Keratinocyte (primary cell): Measurements from ENCODE around the gene EBF3. TPM values are rescaled to one million over a fixed set of nuclear protein-coding genes. Genes with fewer than 3 reads are reported as not detected.

Experiments used
- DNase-seq: peaks from one replicate; pipeline ENCODE4 v3.0.0-alpha.2; 2011; ENCODE audit warnings: low read depth, missing footprints, low spot score
- FAIRE-seq: peaks from 2 replicates; lab custom pipeline; 2011; peaks lifted over from hg19 to GRCh38; lab: Jason Lieb, UNC
- H2AFZ ChIP-seq: 2 replicates; pipeline ENCODE4 v1.6.0; 2012; ENCODE audit warnings: low read length, control low read depth, inconsistent platforms; ENCODE audit not compliant: control insufficient read depth
- H3K27ac ChIP-seq: 2 replicates; pipeline ENCODE4 v1.5.1; 2011; ENCODE audit warnings: low read length; ENCODE audit not compliant: control insufficient read depth, insufficient read depth
- H3K27me3 ChIP-seq: 3 replicates; pipeline ENCODE4 v1.6.0; 2011; ENCODE audit warnings: low read length; ENCODE audit not compliant: control insufficient read depth, insufficient read depth; ENCODE audit errors: extremely low read depth
- H3K36me3 ChIP-seq, 2 experiments: 2 replicates in 1 of 2; 3 replicates in 1 of 2; pipeline ENCODE4 v1.5.1; 2011; ENCODE audit warnings: low read length in 2 of 2, mild to moderate bottlenecking in 1 of 2; ENCODE audit not compliant: control insufficient read depth in 2 of 2, insufficient read depth in 2 of 2; ENCODE audit errors: extremely low read depth in 1 of 2
- H3K4me1 ChIP-seq: 3 replicates; pipeline ENCODE4 v1.5.1; 2011; ENCODE audit warnings: low read length; ENCODE audit not compliant: control insufficient read depth, insufficient read depth; ENCODE audit errors: extremely low read depth
- H3K4me2 ChIP-seq: 3 replicates; pipeline ENCODE4 v1.6.0; 2011; ENCODE audit warnings: low read depth, low read length; ENCODE audit not compliant: control insufficient read depth, insufficient read depth; ENCODE audit errors: extremely low read depth
- H3K4me3 ChIP-seq, 3 experiments: fragments of 200-600 bp in 1 of 3; sonication (generic) in 1 of 3; 2 replicates in 2 of 3; 3 replicates in 1 of 3; pipeline ENCODE4 v1.5.1; 2011 to 2016; ENCODE audit warnings: low read length in 3 of 3, mild to moderate bottlenecking in 3 of 3, control low read depth in 2 of 3, inconsistent platforms in 1 of 3, low read depth in 1 of 3, mixed read lengths in 1 of 3, mixed run types in 1 of 3, moderate library complexity in 1 of 3; ENCODE audit not compliant: control insufficient read depth in 2 of 3, insufficient read depth in 2 of 3; ENCODE audit errors: extremely low read depth in 1 of 3
- H3K79me2 ChIP-seq: 2 replicates; pipeline ENCODE4 v1.6.0; 2012; ENCODE audit warnings: low read length; ENCODE audit not compliant: control insufficient read depth, insufficient read depth
- H3K9ac ChIP-seq: 3 replicates; pipeline ENCODE4 v1.6.0; 2011; ENCODE audit warnings: low read length; ENCODE audit not compliant: control insufficient read depth, insufficient read depth; ENCODE audit errors: extremely low read depth
- H3K9me1 ChIP-seq: 3 replicates; pipeline ENCODE4 v1.6.0; 2011; ENCODE audit warnings: low read length; ENCODE audit not compliant: control insufficient read depth, insufficient read depth; ENCODE audit errors: extremely low read depth
- H3K9me3 ChIP-seq: 2 replicates; pipeline ENCODE4 v1.5.1; 2012; ENCODE audit warnings: low read depth, low read length; ENCODE audit not compliant: control insufficient read depth
- H4K20me1 ChIP-seq: 3 replicates; pipeline ENCODE4 v1.6.0; 2011; ENCODE audit warnings: low read length; ENCODE audit not compliant: control insufficient read depth, insufficient read depth; ENCODE audit errors: extremely low read depth
- CTCF ChIP-seq, 3 experiments: IDR thresholded peaks in 1 of 3; conservative IDR thresholded peaks in 1 of 3; optimal IDR thresholded peaks in 1 of 3; 2 replicates in 2 of 3; 3 replicates in 1 of 3; pipeline versions ENCODE3 to v1.5.1; 2011; ENCODE audit warnings: low read length in 3 of 3, mild to moderate bottlenecking in 3 of 3, moderate library complexity in 2 of 3, control low read depth in 1 of 3, inconsistent platforms in 1 of 3; ENCODE audit not compliant: insufficient read depth in 2 of 3; ENCODE audit errors: extremely low read depth in 1 of 3
- EZH2 ChIP-seq: IDR thresholded peaks from one replicate; pipeline ENCODE4 v1.6.1; 2012; ENCODE audit warnings: inconsistent platforms, mild to moderate bottlenecking, low read length, moderate library complexity
- dilution Hi-C: fragments of 300-500 bp; cut with MboI; formaldehyde crosslinking; loops from one replicate; pipeline ENCODE4 v1.7.0; 2020; ENCODE audit warnings: low sequenced_read_pairs; ENCODE audit not compliant: extremely low pct_ligation_motif_present
- polyA plus RNA-seq, 5 experiments: library from polyadenylated mRNA; depleted of rRNA in 3 of 5; stranded (reverse) in 3 of 5; stranded (forward) in 1 of 5; unstranded in 1 of 5; fragments of >200 nt; gene quantifications; 1 replicate in 1 of 5; 2 replicates in 3 of 5; 3 replicates in 1 of 5; pipeline versions ENCODE4 v1.2.1 to v1.2.3, GENCODE V29; 2011 to 2012; ENCODE audit warnings: missing spikeins in 2 of 5, low read depth in 1 of 5, low replicate concordance in 1 of 5

The EBF3 gene
- polyA plus RNA-seq, 1 donor (not counting 4 experiments of a cell fraction or from before 2014, with no cell fraction given): not detected

GRCh38 chr10:129866894-129867293 is 97.2 kb downstream of the EBF3 start:
- H3K36me3 ChIP-seq: no peaks in the 10 kb centered on the region
- no peak overlapping the region for H3K4me2 ChIP-seq
- no peaks in the 10 kb centered on the region for H3K4me1 ChIP-seq
- H3K79me2 ChIP-seq: no peaks in the 10 kb centered on the region
- TF ChIP-seq CTCF (optimal IDR thresholded peaks at IDR 0.05 in 1 of 3, IDR thresholded peaks at IDR 0.05 in 1 of 3, conservative IDR thresholded peaks at IDR 0.05 in 1 of 3; ENCODE audit: extremely low read depth in 1 of 3, insufficient read depth in 2 of 3, low read length in 3 of 3): no peak
- no peak for TF ChIP-seq EZH2
- no peak for FAIRE-seq
- H3K27me3 ChIP-seq: no peaks in the 10 kb centered on the region
- no peak overlapping the region for H3K4me3 ChIP-seq
- no peak overlapping the region for H3K27ac ChIP-seq
- peaks cover 4% of the 10 kb centered on the region for H3K9me3 ChIP-seq
- no peak overlapping the region for H2AFZ ChIP-seq
- no peak overlapping the region for H3K9ac ChIP-seq
- no peak for DNase-seq
- H4K20me1 ChIP-seq: no peaks in the 10 kb centered on the region
- no peaks in the 10 kb centered on the region for H3K9me1 ChIP-seq
- dilution Hi-C loops: no loop called here

GRCh38 chr10:129865960-129866359 is 98.1 kb downstream of the EBF3 start:
- no peaks in the 10 kb centered on the region for H3K27me3 ChIP-seq

More at GRCh38 chr10:129865960-129866359, 98.1 kb downstream of the EBF3 start:
- Histone ChIP-seq H3K4me2 (no peak overlapping the region), H3K4me3 (no peak overlapping the region), H3K36me3 (no peaks in the 10 kb centered on the region), H2AFZ (no peak overlapping the region), H3K79me2 (no peaks in the 10 kb centered on the region), H4K20me1 (no peaks in the 10 kb centered on the region), H3K4me1 (no peaks in the 10 kb centered on the region), H3K9me1 (no peaks in the 10 kb centered on the region), H3K9me3 (peaks cover 6% of the 10 kb centered on the region), H3K27ac (no peak overlapping the region), H3K9ac (no peak overlapping the region)
- dilution Hi-C loops: no loop called here
- FAIRE-seq: no peak
- TF ChIP-seq CTCF (optimal IDR thresholded peaks at IDR 0.05 in 1 of 3, IDR thresholded peaks at IDR 0.05 in 1 of 3, conservative IDR thresholded peaks at IDR 0.05 in 1 of 3; ENCODE audit: extremely low read depth in 1 of 3, insufficient read depth in 2 of 3, low read length in 3 of 3) (no peak), EZH2 (no peak)
- DNase-seq: no peak
